GM13977 (cell line): Measurements from ENCODE around the gene ABCC10.
"Not testable (repeated sequence)": the region's sequence is repeated elsewhere in the genome, so short reads cannot be mapped to it uniquely, and the experiment has no call there.

Experiments used
- DNase-seq: peaks from one replicate; pipeline ENCODE4 v3.0.0; 2012; ENCODE audit warnings: low spot score
- CTCF ChIP-seq: IDR thresholded peaks from 2 replicates; pipeline ENCODE4 v1.5.1; 2012; ENCODE audit warnings: mild to moderate bottlenecking, control low read depth; ENCODE audit not compliant: insufficient read depth; ENCODE audit errors: extremely low read depth, missing control alignments
- in situ Hi-C: fragments of 300-500 bp; cut with MboI; formaldehyde crosslinking; loops from one replicate; pipeline ENCODE4 v1.12.0; 2022; ENCODE audit warnings: low sequenced_read_pairs, low pct_unique_long_range_greater_than_20kb, mixed read lengths, inconsistent platforms; ENCODE audit not compliant: unreplicated experiment

The ABCC10 gene

GRCh38 chr6:43391440-43392031 is 35.8 kb upstream of the ABCC10 start:
- DNase-seq, result no peak
- no peak for TF ChIP-seq CTCF
- in situ Hi-C loops, result no loop called here

- DNase-seq, in situ Hi-C loops: not testable (repeated sequence)
These were observed 34.2 kb upstream of the ABCC10 start for GRCh38 chr6:43393133-43393532.

DNA sequence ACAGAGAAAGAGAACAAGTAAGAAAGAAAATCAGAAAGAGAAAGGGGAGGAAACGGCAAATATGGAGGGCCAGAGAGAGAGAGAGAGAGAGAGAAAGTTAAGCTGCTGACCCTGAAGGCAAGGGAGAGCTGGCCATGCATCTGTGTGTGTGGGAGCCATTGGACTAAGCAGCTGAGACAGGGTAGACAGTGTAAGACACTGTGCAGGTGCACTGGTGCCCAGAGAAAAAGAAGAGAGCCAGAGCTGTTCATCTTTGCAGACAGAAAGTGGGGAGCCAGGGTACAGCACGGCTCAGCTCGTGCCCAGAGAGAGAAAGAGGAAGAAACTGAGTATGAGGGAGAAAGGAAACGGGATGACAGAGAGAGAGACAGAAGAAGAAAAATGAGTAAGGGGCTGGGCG is 33.7 kb upstream of the ABCC10 start:
- in situ Hi-C loops, result no loop called here
- no peak for DNase-seq
- no peak for TF ChIP-seq CTCF

DNA sequence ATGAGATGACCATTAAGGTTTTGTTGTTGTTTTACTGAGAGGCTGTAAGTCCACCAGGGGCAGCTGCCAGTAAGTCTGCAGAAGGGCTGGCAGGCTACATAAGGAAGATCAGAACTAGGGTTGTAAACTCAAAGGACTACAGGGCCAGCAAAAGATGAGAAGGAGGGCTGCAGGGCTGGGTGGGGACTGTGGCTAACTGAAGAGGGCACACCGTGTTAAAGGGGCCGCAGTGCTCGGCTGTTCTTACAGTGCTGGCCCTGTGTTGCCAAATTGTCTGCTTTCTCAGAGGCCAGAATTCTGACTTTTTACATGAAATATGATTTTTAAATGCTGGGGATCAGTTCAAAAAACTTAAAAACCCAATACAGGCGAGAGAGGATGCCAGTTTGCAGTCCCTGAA is 32.4 kb upstream of the ABCC10 start:
- TF ChIP-seq CTCF, result no peak
- DNase-seq, result no peak
- in situ Hi-C loops, result no loop called here

GRCh38 chr6:43395776-43396175 is 31.6 kb upstream of the ABCC10 start:
- no peak for DNase-seq
- no peak for TF ChIP-seq CTCF
- in situ Hi-C loops, result no loop called here

GRCh38 chr6:43396408-43397149 is 30.8 kb upstream of the ABCC10 start:
- in situ Hi-C loops, result no loop called here
- no peak for DNase-seq
- no peak for TF ChIP-seq CTCF

DNA sequence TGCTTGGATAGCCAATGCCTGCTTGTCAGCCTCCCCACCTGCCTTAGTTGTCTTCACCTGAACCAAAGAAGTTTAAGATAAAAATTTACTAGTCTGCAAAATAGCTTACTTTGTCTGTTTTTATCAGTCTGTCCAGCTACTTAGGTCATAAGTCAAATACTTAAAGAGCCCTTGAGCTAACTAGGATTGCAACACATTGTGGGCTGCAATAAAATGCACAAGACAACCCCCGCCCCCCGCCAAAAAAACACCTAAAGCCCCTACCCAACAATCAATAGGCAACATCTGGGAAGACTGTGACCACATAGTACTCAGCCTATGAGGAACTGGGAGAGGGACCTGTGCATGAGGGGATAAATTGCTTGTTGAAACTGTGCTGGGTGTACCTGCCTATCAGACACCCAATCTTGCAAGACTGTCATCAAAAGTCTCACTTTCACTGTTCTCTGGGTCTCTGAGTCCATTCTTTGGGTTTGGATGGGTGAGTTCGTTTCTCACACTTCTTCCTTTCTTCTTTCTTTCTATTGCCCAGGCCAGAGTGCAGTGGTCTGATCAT is 27.3 kb upstream of the ABCC10 start:
- no peak for TF ChIP-seq CTCF
- in situ Hi-C loops, result no loop called here
- DNase-seq, result no peak
